Measurements from ENCODE around the gene MCM10.
"Not testable (repeated sequence)": the region's sequence is repeated elsewhere in the genome, so short reads cannot be mapped to it uniquely, and the experiment has no call there.

The MCM10 gene

DNA sequence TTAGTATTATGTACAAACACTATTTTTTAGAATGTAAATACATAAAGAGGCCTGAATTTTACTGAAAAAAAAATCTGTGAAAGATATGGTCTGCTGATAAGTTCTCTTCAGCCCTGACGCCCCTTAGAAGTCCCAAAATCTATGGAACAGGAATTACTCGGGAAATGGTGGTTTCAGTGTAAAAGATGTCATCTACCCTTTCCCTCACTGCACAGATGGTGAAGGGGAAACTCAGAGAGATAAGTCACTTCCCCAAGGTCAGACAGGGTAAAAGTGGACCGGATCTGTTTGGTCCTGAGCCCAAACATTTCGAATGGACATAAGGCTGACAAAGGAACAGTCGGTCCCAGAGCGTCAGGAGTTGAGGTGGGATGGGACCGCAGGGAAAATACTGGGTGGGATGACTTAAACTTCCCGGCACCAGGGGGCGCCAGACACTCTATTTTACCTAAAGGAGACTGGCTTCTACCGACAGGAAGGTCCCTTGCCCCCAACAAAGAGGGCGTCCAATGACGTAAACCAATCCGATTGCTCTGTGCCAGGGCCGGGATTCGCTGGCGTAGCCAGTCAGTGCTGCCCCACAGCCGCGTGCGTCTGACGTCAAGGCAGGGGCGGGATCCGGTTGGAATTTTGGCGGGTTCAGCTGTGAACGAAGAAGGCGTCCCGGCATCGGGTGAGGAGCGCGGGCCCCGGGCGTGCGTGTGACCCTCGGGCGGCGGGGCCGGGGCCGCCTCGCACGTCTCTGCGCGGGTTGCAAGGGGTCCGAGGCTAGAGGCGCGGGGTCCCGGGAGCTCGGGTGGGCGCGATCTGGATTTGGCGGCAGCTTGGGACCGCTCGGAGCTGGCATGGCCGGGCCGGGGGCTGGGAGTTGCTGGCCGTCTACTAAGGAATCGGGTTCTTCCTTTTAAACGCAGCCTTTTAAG lies at the start of gene MCM10:
Gene MCM10, plus strand, starts transcription at position 625 of the 923 bp plus-strand sequence. CDS start 2,645 bp downstream, outside the sequence.
- peak; percentile 98 for DNase-seq

- no peak for DNase-seq
Measured at GRCh38 chr10:13113544-13113943, 47.8 kb upstream of the MCM10 start.

DNA sequence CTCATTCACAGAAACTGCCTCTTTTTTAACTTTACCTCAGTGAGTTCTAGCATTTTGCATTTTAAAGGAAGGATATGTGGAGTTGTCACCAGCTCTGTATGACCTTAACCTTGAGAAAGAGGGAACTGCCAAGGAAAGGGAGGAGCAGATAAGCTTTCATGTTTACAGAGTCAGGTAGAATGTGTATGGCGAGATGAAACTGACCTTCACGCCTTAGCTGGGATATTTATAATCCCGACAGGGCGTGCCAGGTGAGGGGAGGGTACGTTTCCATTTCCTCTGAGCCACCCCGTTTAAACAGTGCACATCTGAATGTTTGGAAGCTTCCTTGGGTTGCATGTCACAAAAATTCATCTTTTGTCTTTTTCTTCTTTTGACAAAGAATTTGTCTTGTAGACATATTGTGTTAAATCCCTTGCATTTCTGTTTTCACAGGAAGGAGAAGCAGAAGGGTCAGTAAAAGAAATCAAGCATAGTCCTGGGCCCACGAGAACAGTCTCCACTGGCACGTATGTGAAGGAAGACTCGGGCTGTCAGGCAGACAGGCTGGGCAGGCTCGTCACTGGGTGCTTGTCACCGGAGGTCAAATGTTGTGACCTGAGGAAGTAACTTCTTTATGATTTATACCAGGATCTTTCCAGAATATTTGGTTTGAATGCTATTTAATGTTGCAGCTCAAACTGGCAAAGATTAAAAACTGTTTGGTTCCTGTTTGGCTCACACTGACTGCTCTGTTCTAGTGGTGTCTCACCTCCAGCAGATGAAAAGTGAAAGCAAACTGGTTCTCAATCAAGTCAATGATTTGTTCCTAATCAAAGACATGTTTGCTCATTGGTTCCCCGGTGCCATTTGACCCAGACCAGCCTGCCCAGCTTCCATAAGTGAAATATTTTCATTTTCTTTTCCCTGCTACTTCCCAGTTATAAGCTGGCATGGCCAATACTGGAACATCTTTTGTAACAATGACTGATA lies 45.2 kb upstream of the MCM10 start:
- peak; percentile 51 for DNase-seq

- DNase-seq = no peak
Measured at GRCh38 chr10:13117841-13118783, 43.2 kb upstream of the MCM10 start.

GRCh38 chr10:13118784-13119410 lies 42.5 kb upstream of the MCM10 start:
- no peak for DNase-seq

GRCh38 chr10:13120786-13121499 lies 40.4 kb upstream of the MCM10 start:
- no peak for DNase-seq

DNA sequence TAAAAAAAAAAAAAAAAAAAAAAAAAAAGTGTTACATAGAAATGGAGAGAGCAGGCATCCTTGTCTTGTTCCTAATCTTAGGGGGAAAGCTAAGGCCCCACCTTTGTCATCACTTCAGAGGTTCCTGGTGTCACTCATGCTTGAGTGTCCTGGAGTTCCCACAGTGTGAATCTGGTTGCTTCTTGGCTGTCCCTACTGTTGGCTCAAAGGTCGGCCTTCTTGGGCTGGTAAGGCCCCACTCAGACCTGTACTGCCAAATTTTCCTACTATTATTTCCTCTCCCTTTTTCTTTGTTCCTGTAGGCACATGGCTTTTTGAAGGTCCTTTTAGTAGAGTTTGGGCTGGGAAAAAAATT lies 39.9 kb upstream of the MCM10 start:
- no peak for DNase-seq

- DNase-seq = no peak
Measured at GRCh38 chr10:13136651-13137050, 24.7 kb upstream of the MCM10 start.

GRCh38 chr10:13139150-13139549 lies 22.2 kb upstream of the MCM10 start:
- no peak for DNase-seq

DNA sequence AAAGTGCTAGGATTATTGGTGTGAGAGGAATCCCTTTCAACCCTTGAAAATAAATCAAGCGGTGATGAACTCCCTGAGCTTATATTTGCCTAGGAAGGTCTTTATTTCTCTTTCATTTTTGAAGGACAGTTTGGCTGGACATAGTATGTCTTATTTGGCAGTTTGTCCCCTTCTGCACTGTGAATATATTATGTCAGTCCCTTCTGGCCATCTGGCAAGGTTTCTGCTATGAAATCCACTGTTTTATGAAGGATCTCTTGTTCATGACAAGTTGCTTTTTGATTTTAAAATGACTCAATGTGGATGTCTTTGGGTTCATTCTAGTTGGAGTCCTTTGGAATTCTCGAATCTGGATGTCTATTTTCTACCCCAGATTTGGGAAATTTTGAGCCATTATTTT lies 21.7 kb upstream of the MCM10 start:
- DNase-seq = no peak

- DNase-seq = no peak
Measured at GRCh38 chr10:13140627-13141190, 20.6 kb upstream of the MCM10 start.

- no peak for DNase-seq
Measured at GRCh38 chr10:13143766-13144165, 17.6 kb upstream of the MCM10 start.

DNA sequence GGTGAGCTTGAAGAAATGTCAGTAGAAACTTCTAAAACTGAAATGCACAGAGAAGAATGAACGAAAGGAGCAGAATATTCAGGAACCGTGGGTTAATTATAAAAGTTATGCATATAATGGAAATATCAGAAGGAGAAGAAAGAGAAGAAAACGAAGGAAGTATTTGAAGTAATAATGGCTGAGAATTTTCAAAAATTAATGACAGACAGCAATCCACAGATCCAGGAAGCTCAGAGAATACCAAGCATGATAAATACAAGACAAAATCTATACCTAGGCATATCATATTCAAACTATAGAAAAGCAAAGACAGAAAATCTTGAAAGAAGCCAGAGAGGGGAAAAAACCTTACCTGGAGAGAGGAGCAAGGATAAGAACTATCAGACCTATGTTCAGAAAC lies 16.5 kb upstream of the MCM10 start:
- no peak for DNase-seq

- DNase-seq = no peak
Measured at GRCh38 chr10:13146379-13146778, 15.0 kb upstream of the MCM10 start.

GRCh38 chr10:13147161-13147560 lies 14.2 kb upstream of the MCM10 start:
- DNase-seq = no peak

- DNase-seq = no peak
Measured at GRCh38 chr10:13152296-13152695, 9.1 kb upstream of the MCM10 start.

DNA sequence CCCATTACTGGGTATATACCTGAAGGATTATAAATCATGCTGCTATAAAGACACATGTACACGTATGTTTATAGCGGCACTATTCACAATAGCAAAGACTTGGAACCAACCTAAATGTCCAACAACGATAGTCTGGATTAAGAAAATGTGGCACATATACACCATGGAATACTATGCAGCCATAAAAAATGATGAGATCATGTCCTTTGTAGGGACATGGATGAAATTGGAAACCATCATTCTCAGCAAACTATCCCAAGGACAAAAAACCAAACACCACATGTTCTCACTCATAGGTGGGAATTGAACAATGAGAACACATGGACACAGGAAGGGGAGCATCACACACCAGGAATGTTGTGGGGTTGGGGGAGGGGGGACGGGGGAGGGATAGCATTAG lies 5.5 kb upstream of the MCM10 start:
- not testable (repeated sequence) for DNase-seq

GRCh38 chr10:13158401-13158800 lies 3.0 kb upstream of the MCM10 start:
- peak; percentile 21 for DNase-seq

DNA sequence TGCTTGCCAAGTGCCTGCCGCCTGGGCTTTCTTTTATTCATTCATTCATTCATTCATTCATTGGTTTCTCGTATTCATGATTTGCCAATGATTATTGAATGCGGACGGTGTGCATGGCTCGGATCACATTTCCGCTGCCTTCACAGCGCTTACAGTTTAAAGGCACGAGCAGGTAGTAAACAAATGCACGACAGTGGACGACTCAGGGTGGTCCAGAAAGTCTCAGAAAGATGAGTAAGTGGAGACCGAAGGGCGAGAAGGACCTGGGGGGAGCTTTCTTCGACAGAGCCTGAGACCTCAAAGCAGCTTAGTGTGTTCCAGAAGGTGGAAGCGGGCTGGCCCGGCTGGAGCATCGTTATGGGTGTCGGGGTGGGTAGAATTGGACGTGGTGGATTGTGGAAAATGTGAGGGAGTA lies 506 bp downstream of the MCM10 start:
- DNase-seq = no peak

DNA sequence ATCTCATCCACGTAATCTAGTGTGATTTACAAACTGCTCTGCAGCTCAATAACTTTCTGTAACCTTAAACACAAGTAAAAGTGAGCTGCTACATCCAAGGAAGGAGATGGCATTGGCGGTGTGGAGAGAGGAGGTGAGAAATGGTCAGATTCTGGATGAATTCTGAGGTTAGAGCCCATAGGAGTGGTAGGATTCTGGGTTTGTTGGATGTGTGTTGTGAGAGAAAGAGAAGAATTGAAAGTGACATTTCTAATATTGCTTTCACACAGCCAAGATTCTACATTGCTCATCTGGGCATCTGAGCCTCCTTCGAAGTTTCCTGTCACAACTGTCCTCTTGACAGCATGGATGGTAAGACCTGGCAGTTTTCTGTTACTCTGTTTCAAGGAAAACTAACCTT lies 2.5 kb downstream of the MCM10 start:
- DNase-seq = no peak

DNA sequence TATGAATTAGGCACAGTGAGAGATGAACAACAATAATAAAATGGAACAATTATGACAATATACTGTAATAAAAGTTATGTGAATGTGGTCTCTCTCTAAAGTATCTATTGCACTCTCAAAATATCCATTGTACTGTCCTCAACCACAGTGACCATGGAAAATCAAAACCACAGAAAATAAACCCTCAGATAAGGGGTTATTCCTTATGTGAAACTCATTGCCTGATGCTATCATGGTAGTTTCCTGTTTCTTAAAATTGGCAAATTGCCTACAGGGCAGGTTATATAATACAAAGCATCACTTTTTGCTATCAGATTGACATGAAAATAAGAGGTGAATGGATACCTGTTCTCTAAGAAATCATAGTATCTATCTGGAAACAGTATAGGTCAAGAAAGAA lies 3.8 kb downstream of the MCM10 start:
- peak; percentile 7 for DNase-seq
